Activated CD4-positive, alpha-beta T cell treated with anti-CD3 and anti-CD28 coated beads for 4 hours (primary cell): ENCODE data around the gene FMN2.

Experiments
- DNase-seq, 2 donors: peaks; one replicate each; pipeline ENCODE4 v3.0.0-alpha.2; 2020

Gene FMN2

DNA sequence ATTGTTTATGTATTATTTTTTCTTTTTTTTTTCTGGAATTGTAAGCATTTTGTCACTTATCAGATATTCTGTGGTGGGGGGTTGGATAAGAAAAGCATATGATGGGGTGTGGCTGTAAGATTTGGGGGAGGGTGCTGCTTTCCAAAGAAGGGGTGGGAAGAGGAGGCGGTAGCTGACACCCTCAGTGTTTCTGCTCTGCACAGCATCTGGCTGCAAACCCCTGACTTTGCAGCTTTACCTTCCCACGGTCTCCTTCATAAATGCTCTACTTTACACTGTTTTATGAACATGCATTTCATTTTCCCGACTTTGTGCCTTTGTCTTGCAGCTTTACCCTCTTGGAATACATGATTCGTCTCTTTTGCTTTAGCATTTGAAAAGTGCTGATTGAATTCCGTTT is 7.6 kb downstream of the FMN2 start:
- no peak for DNase-seq

DNA sequence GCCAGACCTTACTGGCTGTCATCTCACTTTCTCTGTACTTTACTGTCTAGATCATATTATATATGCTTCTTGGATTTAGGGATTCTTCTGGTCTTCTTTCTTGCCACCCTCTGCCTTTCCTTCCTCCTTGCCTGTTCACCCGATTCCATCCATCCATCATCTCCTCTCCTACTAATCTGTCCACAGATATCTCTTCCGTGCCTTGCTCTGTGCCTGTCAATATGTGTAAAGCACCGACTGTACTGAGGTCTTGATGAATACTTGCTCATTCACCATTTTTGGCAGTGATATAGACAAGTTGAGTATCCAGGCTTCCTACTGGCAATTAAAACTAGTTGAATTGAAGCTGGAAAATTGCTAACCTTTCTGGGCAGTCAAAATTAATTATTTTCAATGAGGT is 8.1 kb downstream of the FMN2 start:
- no peak for DNase-seq

DNA sequence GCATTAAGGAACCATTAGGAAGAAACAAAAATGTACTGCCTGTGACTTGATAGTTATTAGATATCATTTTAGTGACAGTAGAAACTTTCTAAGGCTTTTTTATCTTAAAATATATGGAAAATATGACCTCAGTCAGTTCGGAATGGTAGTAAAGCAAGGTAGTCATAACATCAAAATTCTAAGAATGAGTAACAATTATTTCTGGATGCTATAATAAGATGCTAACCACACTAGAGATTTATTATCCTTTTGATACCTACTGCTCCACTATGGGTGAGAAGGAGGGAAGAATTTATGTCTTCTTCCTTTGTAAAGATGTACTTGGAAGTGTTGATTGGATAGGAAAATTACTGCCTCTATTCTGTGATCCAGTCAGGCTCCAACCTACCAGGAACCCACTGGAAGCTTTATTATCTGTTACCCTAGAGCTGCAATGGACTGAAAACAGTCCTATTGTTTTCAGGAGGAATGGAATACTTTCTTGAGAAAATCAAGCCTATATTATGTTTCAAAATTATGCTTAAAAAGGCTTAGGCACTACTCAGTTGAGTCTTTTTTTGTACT is 8.8 kb downstream of the FMN2 start:
- DNase-seq, result no peak

DNA sequence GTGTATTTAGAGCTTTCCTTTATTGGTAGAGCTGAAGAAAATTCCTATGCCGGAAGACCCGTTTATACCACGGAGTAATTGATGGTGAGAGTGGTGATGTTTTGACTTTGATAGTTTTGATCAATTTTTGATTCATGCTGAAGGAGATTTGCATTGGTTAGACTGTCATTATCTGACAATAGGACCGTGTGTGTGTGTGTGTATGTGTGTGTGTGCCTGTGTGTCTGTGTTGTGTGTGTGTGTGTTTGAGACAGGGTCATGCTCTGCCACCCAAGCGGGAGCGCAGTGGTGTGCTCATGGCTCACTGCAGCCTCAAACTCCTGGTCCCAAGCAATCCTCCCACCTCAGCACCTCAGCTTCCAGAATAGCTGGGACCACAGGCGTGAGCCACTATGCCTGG is 9.6 kb downstream of the FMN2 start:
- no peak for DNase-seq

DNA sequence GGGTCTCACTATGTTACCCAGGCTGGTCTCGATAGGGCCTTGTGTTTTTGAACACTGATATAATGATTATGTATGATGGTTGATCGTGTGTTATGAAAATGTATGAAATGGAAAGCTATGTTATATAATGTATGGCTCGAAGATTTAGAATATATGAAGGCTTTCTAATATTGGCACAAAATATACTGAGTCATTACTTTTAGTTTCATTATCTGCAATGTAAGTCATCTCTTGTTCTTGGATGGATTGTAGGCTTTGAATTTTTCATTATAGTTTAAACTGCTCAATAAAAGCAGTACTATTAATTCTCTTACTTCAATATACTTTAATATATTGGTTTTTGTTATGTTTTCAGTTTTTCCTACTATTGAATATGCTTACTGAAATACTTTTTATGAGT is 10.1 kb downstream of the FMN2 start:
- no peak for DNase-seq

DNA sequence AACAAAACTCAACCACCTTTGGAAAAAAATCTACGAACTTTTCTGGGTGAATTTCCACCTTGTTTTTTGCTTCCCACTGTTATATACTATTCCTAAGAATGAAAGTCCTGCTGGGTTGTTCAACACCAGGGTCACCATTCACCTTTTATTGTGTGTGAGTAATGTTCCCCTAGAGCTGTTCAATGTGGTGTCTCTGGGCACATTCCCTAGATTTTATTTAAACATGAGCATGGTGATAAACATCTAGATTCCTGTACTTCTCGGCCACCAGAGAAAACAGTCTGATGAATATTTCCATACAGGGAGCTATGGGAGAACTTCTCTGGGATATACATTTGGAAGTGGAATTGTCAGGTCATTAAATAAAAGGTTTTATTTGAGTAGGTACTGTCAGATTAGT is 13.0 kb downstream of the FMN2 start:
- DNase-seq, result no peak

DNA sequence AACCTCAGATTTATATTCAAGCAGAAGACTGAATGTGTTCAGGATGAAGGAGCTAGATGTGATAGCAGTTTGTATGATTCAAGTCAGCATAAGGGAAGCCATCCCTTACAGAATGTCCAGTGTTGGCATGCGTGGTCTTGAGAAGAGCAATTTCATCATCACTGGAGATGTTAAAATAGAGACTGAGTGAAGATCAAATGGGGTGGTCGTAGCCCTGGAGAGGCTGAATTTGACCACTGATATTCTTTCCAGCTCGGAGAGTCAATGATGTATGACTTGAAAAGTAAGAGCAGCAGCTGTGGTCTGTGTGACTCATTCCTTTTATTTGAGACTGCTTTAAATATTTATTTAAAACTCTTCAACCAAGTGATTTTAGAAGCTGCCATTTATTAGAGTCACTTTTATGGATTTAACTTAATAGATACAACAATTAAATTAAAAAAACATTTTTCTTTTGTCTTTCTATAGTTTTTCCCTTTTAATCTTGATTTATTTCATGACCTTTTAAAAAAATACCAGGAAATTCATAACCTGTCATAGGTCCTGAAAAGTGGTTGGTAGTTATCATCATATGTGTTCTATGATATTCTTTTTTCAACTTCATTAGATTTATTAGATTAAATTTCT is 15.5 kb downstream of the FMN2 start:
- DNase-seq, result no peak

DNA sequence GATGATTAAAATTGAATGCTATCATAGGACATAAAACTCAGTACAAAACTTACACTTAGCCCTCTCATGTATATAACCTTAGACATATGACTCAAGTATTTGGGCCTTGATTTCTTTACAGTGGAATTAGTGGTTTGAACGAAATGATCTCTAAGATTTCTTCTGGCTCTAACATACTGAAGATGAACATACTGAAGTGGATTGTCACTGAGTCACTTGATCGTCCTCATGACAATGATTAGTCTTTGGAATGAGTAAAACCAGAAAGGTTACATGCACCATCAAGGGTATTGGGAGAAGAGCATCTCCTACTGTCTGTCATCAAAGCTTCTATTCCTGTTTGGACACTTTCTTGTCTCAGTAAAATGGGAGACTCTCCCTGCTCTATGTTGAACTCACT is 17.4 kb downstream of the FMN2 start:
- DNase-seq, result no peak

DNA sequence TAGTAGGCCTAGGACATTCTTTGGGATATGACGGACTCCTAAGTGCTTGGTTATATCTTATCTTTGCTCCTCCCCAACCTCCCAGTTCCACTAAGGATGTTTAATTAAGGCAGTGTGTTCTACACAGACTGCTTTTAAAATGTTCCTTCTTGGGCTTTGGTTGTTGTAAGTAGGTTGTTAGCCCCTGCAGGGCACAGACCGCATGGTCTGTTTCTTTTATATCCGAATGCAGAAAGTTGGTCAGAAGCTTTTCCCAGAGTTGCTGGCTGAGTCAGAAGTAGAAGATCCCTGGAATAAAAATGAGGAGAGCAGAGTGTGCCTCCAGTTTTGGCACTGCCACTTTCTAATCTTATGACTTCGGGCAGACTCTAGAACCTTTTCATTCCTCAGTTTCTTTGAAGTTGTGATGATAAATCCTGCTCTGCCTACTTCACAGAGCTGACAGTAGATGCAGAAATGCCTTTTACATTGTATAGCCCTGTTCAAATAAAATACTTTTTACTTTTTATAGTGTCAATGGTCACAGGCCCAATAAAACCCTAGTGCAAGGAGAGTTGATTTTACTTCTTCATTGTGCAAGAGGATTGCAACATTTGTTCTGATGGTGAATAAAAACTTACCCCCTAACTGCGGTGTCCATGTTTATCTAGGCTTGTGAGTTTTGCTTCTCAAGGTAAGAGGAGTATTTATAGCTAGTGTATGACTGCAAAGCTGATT is 18.4 kb downstream of the FMN2 start:
- DNase-seq, result no peak

DNA sequence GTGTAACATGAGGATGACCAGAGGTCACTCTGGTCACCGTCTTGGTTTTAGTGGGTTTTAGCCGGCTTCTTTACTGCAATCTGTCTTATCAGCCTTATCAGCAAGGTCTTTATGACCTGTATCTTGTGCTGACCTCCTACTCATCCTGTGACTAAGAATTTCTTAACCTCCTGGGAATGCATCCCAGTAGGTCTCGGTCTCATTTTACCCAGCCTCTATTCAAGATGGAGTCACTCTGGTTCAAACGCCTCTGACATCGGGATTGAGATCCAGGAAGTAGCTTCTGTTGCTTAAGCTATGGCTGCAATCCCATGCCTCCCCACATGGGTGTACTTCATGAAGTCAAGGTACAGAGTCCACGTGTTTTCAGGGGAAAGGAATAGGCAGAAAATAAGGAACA is 19.9 kb downstream of the FMN2 start:
- DNase-seq, result no peak

DNA sequence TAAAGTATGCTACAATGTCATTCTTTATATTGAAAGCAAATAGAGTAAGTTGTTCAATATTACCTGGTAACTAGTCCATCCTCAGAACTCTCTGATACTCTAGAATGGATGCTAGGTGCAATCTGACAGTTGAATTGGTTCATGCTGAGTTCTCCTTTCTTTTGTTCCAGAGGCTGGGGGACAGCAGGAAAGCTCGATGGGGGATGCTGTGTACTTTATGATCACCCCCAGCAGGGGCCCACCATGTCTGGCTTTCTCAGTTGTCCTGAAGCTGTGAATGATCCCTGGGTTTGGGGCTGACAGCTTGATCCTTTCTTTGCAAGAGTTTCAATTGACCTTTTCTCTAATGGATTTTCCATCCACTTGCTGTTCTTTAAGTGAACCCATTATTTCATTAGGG is 22.5 kb downstream of the FMN2 start:
- DNase-seq, result no peak

DNA sequence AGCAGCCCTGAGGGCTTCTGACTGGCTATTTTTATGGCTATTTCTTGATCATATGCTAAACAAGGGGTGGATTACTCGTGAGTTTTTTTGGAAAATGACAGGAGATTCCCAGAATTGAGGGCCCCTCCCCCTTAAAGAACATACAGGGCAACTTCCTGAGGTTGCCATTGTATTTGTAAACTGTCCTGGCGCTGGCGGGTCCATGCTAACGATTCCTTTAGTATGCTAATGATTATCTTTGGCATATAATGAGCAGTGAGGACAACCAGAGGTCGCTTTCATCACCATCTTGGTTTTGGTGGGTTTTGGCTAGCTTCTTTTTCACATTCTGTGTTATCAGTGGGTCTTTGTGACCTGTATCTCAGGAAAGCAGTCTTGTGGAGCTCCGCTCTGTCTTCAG is 24.1 kb downstream of the FMN2 start:
- no peak for DNase-seq

DNA sequence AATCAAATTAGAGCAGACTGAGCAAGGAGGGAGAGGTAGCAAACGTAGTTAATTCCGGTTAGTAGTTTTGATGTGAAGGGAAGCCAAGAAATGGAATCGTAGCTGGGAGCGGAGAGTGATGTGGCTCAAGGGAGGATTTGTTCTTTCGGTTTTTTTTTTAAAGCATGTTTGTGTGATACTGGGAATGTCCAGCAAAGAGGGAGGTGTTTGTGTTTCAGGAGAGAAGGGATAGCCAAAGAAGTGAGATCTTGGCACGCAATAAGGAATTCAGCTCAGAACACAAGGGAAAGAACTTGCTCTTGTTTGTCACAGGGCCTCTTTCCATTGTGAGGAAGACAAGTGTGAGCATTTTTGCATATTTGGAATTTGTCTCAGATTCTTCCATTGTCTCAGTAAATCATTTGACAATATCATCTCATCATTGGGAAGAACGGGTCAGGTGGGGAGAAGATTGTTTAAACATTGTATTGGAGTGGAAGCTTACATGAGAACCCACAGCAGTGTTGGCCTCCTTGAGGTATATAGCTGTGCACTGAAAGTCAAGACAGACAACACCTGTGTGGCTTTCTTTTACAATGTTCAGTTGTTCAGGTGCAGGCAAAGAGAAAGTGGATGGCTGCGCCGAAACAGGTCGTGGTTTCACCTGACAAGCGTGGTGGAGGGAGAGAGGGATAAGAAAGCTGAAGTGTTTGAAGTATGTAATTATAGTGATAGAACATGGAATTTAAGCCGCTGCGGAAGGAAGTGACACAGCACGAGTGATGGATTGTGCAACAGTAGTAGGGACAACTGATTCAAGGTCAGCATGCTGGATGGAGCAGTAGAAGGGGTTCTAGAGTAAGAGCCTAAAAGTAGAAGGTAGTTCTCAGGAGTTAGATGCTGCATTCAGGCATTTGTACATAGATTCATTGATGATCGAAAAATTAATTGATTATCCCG is 25.4 kb downstream of the FMN2 start:
- DNase-seq, result no peak

DNA sequence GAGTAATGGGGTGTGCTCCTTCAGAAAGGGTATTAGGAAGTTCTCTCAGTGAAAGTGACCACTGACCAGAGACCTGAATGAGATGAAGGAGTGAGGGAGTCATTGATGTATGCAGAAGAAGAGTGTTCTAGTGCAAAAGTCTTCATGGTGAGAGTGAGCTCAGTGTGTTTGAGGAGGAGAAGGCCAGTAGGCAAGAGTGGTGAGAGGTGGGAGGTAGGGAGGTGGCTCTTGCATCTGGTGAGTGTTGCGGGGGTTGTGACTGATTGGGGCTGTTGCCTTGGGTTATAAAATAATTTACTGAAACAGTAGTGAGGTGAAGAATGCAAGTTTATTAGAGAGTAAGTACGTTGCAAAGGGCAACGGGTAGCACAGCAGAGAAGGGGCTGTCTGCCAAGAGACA is 26.2 kb downstream of the FMN2 start:
- no peak for DNase-seq

DNA sequence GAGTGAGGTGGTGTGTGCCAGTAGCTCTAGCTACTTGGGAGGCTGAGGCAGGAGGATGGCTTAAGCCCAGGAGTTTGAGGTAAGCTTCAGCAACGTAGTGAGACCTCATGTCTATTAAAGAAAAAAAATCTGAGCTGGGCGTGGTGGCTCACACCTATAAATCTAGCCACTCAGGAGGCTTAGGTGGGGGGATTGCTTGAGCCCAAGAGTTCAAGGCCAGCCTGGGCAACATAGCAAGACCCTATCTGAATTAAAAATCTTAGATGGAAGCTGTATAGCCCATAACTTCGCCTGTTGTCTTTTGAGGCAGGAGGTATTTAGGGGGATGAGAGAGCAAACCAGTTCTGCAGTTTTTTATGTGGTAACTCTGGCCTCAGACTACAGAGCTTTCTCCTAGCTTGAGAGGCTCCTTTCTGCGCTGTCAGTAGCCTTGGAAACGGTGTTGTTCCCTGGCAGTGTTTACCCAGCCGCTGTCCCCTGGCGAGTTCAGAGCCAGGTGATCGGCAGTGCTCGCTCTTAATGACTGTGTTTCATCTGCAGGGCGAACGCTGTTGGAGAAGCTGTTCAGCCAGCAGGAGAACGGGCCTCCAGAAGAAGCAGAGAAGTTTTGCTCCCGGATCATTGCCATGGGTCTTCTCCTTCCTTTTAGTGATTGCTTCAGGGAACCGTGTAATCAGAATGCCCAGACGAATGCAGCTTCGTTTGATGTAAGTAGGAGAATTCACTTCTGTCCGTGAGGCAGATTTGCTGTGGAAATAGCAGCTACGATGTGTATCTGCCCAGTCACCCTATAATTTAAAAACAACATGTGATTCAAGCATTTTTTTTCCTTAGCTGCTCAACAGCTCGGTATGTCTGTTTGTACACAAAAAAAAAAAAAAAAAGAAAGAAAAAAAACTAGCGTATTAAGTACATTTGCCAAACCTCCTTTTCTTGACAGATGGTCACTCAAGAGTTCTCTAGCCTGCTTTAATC is 31.2 kb downstream of the FMN2 start:
- no peak for DNase-seq

DNA sequence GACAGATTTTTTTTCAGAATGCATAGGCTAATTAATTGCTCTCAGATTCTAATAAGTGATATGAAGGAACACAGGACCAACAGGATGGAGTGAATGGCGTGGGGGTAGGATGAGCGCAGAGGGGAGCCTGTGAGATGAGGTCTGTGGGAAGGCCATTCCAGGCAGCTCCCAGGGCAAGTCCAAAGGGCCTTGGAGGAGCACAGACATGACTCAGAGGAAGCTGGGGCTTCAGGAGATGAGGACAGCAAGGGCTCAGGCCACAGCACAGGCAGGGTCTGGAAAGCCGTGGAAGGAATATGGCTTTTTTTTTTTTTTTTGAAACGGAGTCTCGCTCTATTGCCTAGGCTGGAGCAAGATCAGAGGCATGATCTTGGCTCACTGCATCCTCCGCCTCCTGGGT is 35.1 kb downstream of the FMN2 start:
- DNase-seq, result no peak

DNA sequence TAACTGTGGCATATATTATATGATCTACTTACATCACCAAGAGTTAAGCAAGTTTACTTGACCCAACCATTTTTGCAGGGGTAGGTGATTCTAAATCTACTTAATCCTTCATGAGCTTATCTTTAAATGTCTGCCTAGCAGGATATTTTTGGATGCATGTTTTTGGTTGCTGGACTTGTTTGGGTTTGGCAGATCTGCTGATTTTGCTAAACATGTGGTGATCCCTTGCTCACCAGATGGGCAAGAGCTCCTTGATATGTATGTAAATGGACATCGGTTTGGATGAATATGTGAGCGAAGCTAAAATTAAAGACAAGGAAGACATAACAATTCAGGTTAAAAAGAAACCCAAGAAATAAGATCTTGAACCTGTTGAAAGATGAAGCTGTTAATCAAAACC is 36.7 kb downstream of the FMN2 start:
- DNase-seq, result no peak

DNA sequence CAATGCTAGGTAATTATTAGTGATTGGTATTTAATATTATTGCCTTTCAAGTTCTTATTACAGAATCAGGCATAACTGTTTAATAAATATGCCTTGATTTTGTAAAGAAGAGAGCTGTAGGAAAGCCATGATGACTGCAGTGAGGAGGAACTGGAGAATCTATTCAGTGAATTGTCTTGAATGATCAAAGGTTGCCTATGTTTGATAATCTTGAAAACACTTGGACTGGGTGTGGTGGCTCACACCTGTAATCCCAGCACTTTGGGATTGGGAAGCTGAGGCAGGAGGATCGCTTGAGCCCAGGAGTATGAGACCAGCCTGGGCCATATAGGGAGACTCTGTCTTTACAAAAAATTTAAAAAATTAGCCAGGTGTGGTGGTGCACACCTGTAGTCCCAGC is 42.4 kb downstream of the FMN2 start:
- no peak for DNase-seq

DNA sequence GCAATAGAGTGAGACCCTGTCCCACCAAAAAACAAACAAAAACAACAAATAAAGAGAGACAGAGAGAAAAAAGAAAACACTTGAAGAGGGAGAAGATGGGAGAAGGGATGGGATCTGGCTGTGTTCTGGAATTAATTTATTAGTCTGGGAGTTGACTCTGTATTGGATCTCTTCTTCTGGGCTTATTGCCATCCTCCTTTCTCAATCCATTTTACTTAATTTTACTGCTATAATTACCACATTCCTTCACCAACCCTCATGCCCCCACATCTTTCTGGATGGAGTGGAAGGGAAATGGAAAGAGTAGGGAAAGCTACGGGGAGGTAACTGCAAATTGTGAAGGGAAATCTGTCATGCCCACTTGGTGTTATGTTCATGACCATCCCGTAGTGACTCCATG is 42.9 kb downstream of the FMN2 start:
- no peak for DNase-seq

DNA sequence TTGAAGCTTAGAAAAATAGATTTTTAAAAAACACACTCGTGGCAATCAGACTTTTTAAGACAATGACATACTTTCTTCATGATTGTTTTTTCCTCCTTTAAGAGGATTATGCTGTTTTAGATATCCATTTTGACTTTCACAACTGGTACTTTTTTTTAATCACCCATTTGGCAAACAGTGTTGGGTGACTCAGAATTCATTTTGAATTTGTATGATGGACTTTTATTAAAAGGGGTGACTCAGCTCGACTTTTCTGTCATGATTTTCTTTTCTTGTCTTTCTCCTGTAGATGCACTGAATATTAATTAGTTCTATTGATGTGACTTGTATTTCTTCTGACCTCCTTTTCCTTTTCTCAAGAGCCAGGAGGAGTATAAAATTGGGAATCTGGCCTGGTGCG is 44.7 kb downstream of the FMN2 start:
- DNase-seq, result no peak

DNA sequence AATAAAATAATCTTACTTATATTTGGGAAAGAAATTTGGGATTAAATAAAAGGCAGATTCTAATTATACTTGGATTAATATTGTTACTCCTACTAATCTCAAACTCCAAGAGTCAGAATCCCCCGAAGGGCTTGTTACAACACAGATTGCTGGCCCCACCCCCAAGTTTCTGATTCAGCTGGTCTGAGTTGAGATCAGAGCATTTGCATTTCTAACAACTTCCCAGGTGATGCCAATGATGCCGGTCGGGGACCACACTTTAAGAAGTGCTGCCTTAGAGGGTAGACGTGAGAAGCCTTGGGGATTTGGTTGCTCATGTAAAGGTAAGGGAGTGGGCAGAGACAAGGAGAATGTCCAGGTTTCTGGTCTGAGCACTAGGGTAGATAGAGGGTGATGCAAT is 47.2 kb downstream of the FMN2 start:
- DNase-seq, result no peak

DNA sequence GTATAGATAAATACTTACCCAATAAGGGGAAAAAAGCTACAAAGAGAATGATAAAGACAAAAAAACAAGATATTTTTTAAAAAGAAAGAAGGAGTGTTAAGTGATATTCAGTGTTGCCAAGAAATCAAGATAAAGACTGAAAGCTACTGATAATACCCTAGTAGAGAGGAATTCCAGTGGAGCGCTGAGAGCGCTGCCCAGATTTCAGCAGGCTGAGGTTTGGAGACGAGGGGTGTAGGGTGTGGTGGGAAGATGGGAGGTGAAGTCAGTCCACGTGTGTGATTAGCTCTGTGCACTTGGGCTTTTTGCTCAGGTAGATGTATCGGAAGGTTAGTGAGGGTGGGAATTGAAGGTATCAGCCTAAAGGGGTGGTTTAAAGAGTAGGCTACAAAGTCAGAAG is 47.8 kb downstream of the FMN2 start:
- no peak for DNase-seq
